Spleen (tissue), 7 donors: ENCODE measurements around the gene DST.

ENCODE experiments used
- CTCF ChIP-seq, 11 experiments: fragments of 200-600 bp in 7 of 11; fragments of 450-650 bp in 4 of 11; sonication (generic) in 4 of 11; IDR thresholded peaks in 8 of 11; conservative IDR thresholded peaks in 3 of 11; 1 replicate in 7 of 11; 2 replicates in 4 of 11; pipeline versions ENCODE4 v1.4.0 to v1.8.0; 2016 to 2021; ENCODE audit warnings: antibody characterized with exemption in 11 of 11, inconsistent platforms in 4 of 11, mild to moderate bottlenecking in 1 of 11
- POLR2A ChIP-seq, 3 donors: fragments of 450-650 bp; IDR thresholded peaks; one replicate each; pipeline ENCODE4 v1.5.1; 2017; ENCODE audit warnings: antibody characterized with exemption in 3 of 3, mild to moderate bottlenecking in 1 of 3
- donor health status: DM: no; HTN: no; CAD: no; lungs with moderate emphysema.
- donor health status: DM: no; HTN: no; CAD: no.
- donor health status: DM: no; HTN: no; CAD: no.

GRCh38 chr6:56652994-56653393, 10.3 kb upstream of the DST start:
- no peak for TF ChIP-seq CTCF (IDR thresholded peaks at IDR 0.05 in 8 of 11, conservative IDR thresholded peaks at IDR 0.05 in 3 of 11)
- no peak for TF ChIP-seq POLR2A (IDR thresholded peaks at IDR 0.05)
